Natural killer cell (primary cell): ENCODE results near the gene SRSF6. TPM values are rescaled to one million over a fixed set of nuclear protein-coding genes. Genes with fewer than 3 reads are reported as not detected.

Experiments used
- ATAC-seq, 3 donors: fragments of 150-1000 bp in 2 of 3; fragments of 200-7000 bp in 1 of 3; cut with Tn5 transposase; 1 replicate in 1 of 3; 2 replicates in 2 of 3; pipeline ENCODE4 v1.10.0; 2021; ENCODE audit warnings: mild to moderate bottlenecking in 2 of 3, moderate library complexity in 2 of 3
- DNase-seq, 2 donors: peaks; one replicate each; pipeline versions ENCODE4 v3.0.0 to v3.0.0-alpha.2; 2013 to 2021; ENCODE audit warnings: mixed read lengths in 1 of 2
- H3K27ac ChIP-seq: one replicate; pipeline ENCODE4 v1.5.1; 2013; ENCODE audit warnings: mild to moderate bottlenecking, low read length
- H3K27me3 ChIP-seq: one replicate; pipeline ENCODE4 v1.6.1; 2013; ENCODE audit warnings: low read length; ENCODE audit not compliant: control insufficient read depth, insufficient read depth
- H3K36me3 ChIP-seq: one replicate; pipeline ENCODE4 v1.6.1; 2013; ENCODE audit warnings: low read length; ENCODE audit not compliant: control insufficient read depth, insufficient read depth
- H3K4me1 ChIP-seq: one replicate; pipeline ENCODE4 v1.6.1; 2013; ENCODE audit warnings: low read length; ENCODE audit not compliant: control insufficient read depth, insufficient read depth
- H3K4me3 ChIP-seq: one replicate; pipeline ENCODE4 v1.5.1; 2013; ENCODE audit warnings: low read length
- H3K9me3 ChIP-seq: one replicate; pipeline ENCODE4 v1.6.1; 2013; ENCODE audit warnings: low read length; ENCODE audit not compliant: control insufficient read depth, insufficient read depth
- H3K27ac Mint-ChIP-seq, 2 donors: one replicate each; pipeline ENCODE4 v1.8.0; 2022; ENCODE audit warnings: mild to moderate bottlenecking in 2 of 2, mixed read lengths in 2 of 2, moderate library complexity in 1 of 2
- H3K27me3 Mint-ChIP-seq, 2 donors: one replicate each; pipeline ENCODE4 v1.8.0; 2022; ENCODE audit warnings: low read depth in 2 of 2, mixed read lengths in 2 of 2
- H3K36me3 Mint-ChIP-seq: one replicate; pipeline ENCODE4 v1.8.0; 2022; ENCODE audit warnings: mixed read lengths
- H3K4me1 Mint-ChIP-seq, 2 donors: one replicate each; pipeline ENCODE4 v1.8.0; 2022; ENCODE audit warnings: mixed read lengths in 2 of 2
- H3K4me3 Mint-ChIP-seq: one replicate; pipeline ENCODE4 v1.8.0; 2022; ENCODE audit warnings: mild to moderate bottlenecking, moderate library complexity, mixed read lengths
- H3K9me3 Mint-ChIP-seq, 2 donors: one replicate each; pipeline ENCODE4 v1.8.0; 2022; ENCODE audit warnings: mixed read lengths in 2 of 2
- CTCF ChIP-seq: fragments of 200-600 bp; IDR thresholded peaks from one replicate; pipeline ENCODE4 v1.8.0; 2022; ENCODE audit warnings: antibody characterized with exemption
- WGBS: methylation state at CpG from one replicate; pipeline ENCODE4 v1.1.7; 2013; ENCODE audit warnings: missing lambda C conversion rate; ENCODE audit not compliant: insufficient coverage; 5-methylcytosine and 5-hydroxymethylcytosine counted together
- intact Hi-C: fragments of 100-400 bp; cut with micrococcal nuclease; formaldehyde crosslinking; loops from one replicate; pipeline ENCODE4 v1.14.2; 2022
- total RNA-seq, 4 donors: library from RNA; stranded (reverse); fragments of 120-200 nt in 1 of 4; gene quantifications; one replicate each; pipeline versions ENCODE4 v1.2.3 to v1.2.4, GENCODE V29; 2013 to 2022

The SRSF6 gene
- 100 to 1,000 TPM; 184 to 252 (median 229) TPM for total RNA-seq
- 151 TPM for total RNA-seq (2013)

GRCh38 chr20:43457640-43458421 lies at the start of gene SRSF6:
SRSF6 (plus strand) TSS chr20:43457896; CDS start chr20:43458034, 138 bp downstream.
- Mint-ChIP-seq H3K27ac (peak within 1 kb of the TSS; percentile 98 to 99), H3K27me3 (peaks cover 0 to 3% of the 10 kb centered on the region in 2 donors), H3K9me3 (peaks cover 0 to 2% of the 10 kb centered on the region in 2 donors), H3K4me3 (peak within 1 kb of the TSS; percentile 98), H3K4me1 (peaks cover 33% of the 10 kb centered on the region in 2 donors), H3K36me3 (peaks cover 19% of the 10 kb centered on the region)
- peak within 1 kb of the TSS; percentile 100 for H3K27ac ChIP-seq
- H3K36me3 ChIP-seq, result peaks cover 36% of the 10 kb centered on the region
- intact Hi-C loops, result loop anchor here (1.0 to 10.0 kb wide), 3 partner anchors 56 to 637 kb away; partner anchors contain the start of gene IFT52
- H3K27me3 ChIP-seq, result no peaks in the 10 kb centered on the region
- peak; percentile 95 to 96 for DNase-seq
- no peaks in the 10 kb centered on the region for H3K9me3 ChIP-seq
- peaks cover 16% of the 10 kb centered on the region for H3K4me1 ChIP-seq
- peak; percentile 82 to 94 (median 85) for ATAC-seq
- TF ChIP-seq CTCF, result no peak
- under 1% methylated on average over 101 of the region's 101 CpGs for WGBS
- H3K4me3 ChIP-seq, result peak within 1 kb of the TSS; percentile 99

GRCh38 chr20:43408848-43409576 lies 48.7 kb upstream of the SRSF6 start:
- H3K36me3 ChIP-seq, result no peaks in the 10 kb centered on the region
- peak; percentile 21 for TF ChIP-seq CTCF
- ATAC-seq (no peak), DNase-seq (peak in 1 of 2 donors; percentile 12)
- no peaks in the 10 kb centered on the region for H3K4me1 Mint-ChIP-seq
- no peaks in the 10 kb centered on the region for H3K36me3 Mint-ChIP-seq
- no peaks in the 10 kb centered on the region for H3K27me3 ChIP-seq
- no peaks in the 10 kb centered on the region for H3K9me3 Mint-ChIP-seq
- peaks cover 17 to 57% of the 10 kb centered on the region in 2 donors for H3K27me3 Mint-ChIP-seq
- H3K27ac Mint-ChIP-seq, result no peak overlapping the region
- intact Hi-C loops, result no loop called here
- H3K27ac ChIP-seq, result no peak overlapping the region
- 35% methylated on average over 11 of the region's 11 CpGs for WGBS
- H3K4me3 Mint-ChIP-seq, result no peak overlapping the region
- H3K9me3 ChIP-seq, result peaks cover 3% of the 10 kb centered on the region
- H3K4me3 ChIP-seq, result no peak overlapping the region
- no peaks in the 10 kb centered on the region for H3K4me1 ChIP-seq

- Histone ChIP-seq H3K27ac (no peak overlapping the region), H3K9me3 (peaks cover 3% of the 10 kb centered on the region), H3K4me1 (no peaks in the 10 kb centered on the region), H3K36me3 (no peaks in the 10 kb centered on the region), H3K27me3 (no peaks in the 10 kb centered on the region), H3K4me3 (no peak overlapping the region)
- no peak for DNase-seq
- no peaks in the 10 kb centered on the region for H3K9me3 Mint-ChIP-seq
- no peak for TF ChIP-seq CTCF
- H3K4me1 Mint-ChIP-seq, result no peaks in the 10 kb centered on the region
- peaks cover 15 to 57% of the 10 kb centered on the region in 2 donors for H3K27me3 Mint-ChIP-seq
- no peaks in the 10 kb centered on the region for H3K36me3 Mint-ChIP-seq
- no peak overlapping the region for H3K27ac Mint-ChIP-seq
- ATAC-seq, result no peak
- intact Hi-C loops, result no loop called here
- no peak overlapping the region for H3K4me3 Mint-ChIP-seq
- 57% methylated on average over 2 of the region's 2 CpGs for WGBS
These were observed 48.2 kb upstream of the SRSF6 start for GRCh38 chr20:43409577-43409913.
